Measurements from ENCODE around the gene ZNF784. TPM values are rescaled to one million over a fixed set of nuclear protein-coding genes. Genes with fewer than 3 reads are reported as not detected.

The ZNF784 gene
- total and polyA plus RNA-seq, 2 of the 8 experiments (the other 6 are each of a cell fraction or from before 2014, with no cell fraction given): 6.5 to 8.0 TPM

- no peaks in the 10 kb centered on the region for H3K27me3 ChIP-seq (replicated peaks in 1 of 4; ENCODE audit: control insufficient read depth in 3 of 4, extremely low read depth in 1 of 4, insufficient read depth in 3 of 4, low read length in 3 of 4)
- peaks cover 7 to 13% (median 11%) of the 10 kb centered on the region in 4 experiments for H3K36me3 ChIP-seq (ENCODE audit: control insufficient read depth in 2 of 4, insufficient read depth in 4 of 4, low read length in 3 of 4)
- no peak for TF ChIP-seq SIN3A (conservative IDR thresholded peaks at IDR 0.05 in 1 of 2, IDR thresholded peaks at IDR 0.05 in 1 of 2; ENCODE audit: low read depth in 1 of 2, low read length in 2 of 2)
- TF ChIP-seq NANOG (IDR thresholded peaks at IDR 0.05; ENCODE audit: insufficient read depth, low read depth, low read length, poor library complexity, severe bottlenecking): no peak
- TF ChIP-seq TEAD4 (IDR thresholded peaks at IDR 0.05; ENCODE audit: low read depth, low read length): no peak
- TF ChIP-seq BRCA1 (IDR thresholded peaks at IDR 0.05; ENCODE audit: low read depth, low read length): no peak
- TF ChIP-seq RAD21 (IDR thresholded peaks at IDR 0.05 in 1 of 2, conservative IDR thresholded peaks at IDR 0.05 in 1 of 2; ENCODE audit: low read depth in 2 of 2, low read length in 2 of 2): no peak
- no peak for TF ChIP-seq BCL11A (IDR thresholded peaks at IDR 0.05; ENCODE audit: low read depth in 2 of 2, low read length in 2 of 2)
- TF ChIP-seq SRF (IDR thresholded peaks at IDR 0.05; ENCODE audit: low read depth, low read length): no peak
- H3K9me3 ChIP-seq (ENCODE audit: insufficient read depth in 2 of 2, low read depth in 1 of 2, low read length in 1 of 2): no peaks in the 10 kb centered on the region
- no peak for FAIRE-seq
- no peak overlapping the region for H3K9ac ChIP-seq (replicated peaks in 1 of 4; ENCODE audit: extremely low read depth in 1 of 4, low read depth in 3 of 4, low read length in 3 of 4)
- H3K27ac ChIP-seq (ENCODE audit: low read depth, low read length): no peak overlapping the region
- no peak overlapping the region for H4K91ac ChIP-seq (replicated peaks; ENCODE audit: insufficient read length, low read length)
- CTCF ChIA-PET (ENCODE audit: partially characterized antibody): interaction anchor here (0.6 to 6.9 kb wide), 4 partner anchors 12 to 25 kb away, joined by 3 to 56 read pairs (median 16); no protein-coding TSS in a partner anchor
- 94% methylated on average over 15 of the region's 17 CpGs; no CpG with 5 or more reads in 1 of the 2 experiments for WGBS, 2 experiments (ENCODE audit: extremely low coverage in 1 of 2, insufficient coverage in 1 of 2, insufficient read length in 1 of 2, insufficient replicate concordance in 2 of 2, low coverage in 1 of 2, low lambda C conversion rate in 2 of 2, missing lambda C conversion rate in 1 of 2)
- no peak overlapping the region for H2BK20ac ChIP-seq (ENCODE audit: low read length)
- H3K4me3 ChIP-seq (ENCODE audit: extremely low read depth in 1 of 4, insufficient read depth in 2 of 4, low read depth in 3 of 4, low read length in 4 of 4): no peak overlapping the region
- H3K14ac ChIP-seq (ENCODE audit: insufficient read length): no peak overlapping the region
- no peak overlapping the region for H3K23ac ChIP-seq (ENCODE audit: insufficient read length)
- no peak overlapping the region for H2AK5ac ChIP-seq (ENCODE audit: low read depth, low read length)
- H3K79me2 ChIP-seq (ENCODE audit: control insufficient read depth in 1 of 2, insufficient read depth in 2 of 2, low read length in 2 of 2): peaks cover 0 to 13% of the 10 kb centered on the region in 2 experiments; a peak in 3 of 4 replicates
- no peak overlapping the region for H2BK15ac ChIP-seq (ENCODE audit: low read length)
- H4K8ac ChIP-seq (ENCODE audit: extremely low read depth, insufficient read depth, low read length): peak overlapping the region; percentile 63
- H3K4me2 ChIP-seq (ENCODE audit: insufficient read depth in 1 of 2, low read depth in 2 of 2, low read length in 2 of 2): peak overlapping the region in 1 of 2 experiments; percentile 78; a peak in 2 of 4 replicates
- peaks cover 0 to 4% of the 10 kb centered on the region in 2 experiments for H4K20me1 ChIP-seq (replicated peaks in 1 of 2; ENCODE audit: control insufficient read depth in 1 of 2, insufficient read depth in 2 of 2, low read length in 2 of 2)
- no peak overlapping the region for H2AFZ ChIP-seq (ENCODE audit: low read length)
- peaks cover 0 to 10% (median 5%) of the 10 kb centered on the region in 4 experiments; a peak in 6 of 7 replicates for H3K4me1 ChIP-seq (replicated peaks in 1 of 4; ENCODE audit: control insufficient read depth in 3 of 4, insufficient read depth in 4 of 4, low read length in 3 of 4)
- H2BK12ac ChIP-seq (ENCODE audit: low read depth, low read length): no peak overlapping the region
- H3K23me2 ChIP-seq (ENCODE audit: low read depth, low read length): peaks cover 11% of the 10 kb centered on the region
- POLR2A ChIA-PET (ENCODE audit: partially characterized antibody): interaction anchor here (0.7 to 9.2 kb wide), 8 partner anchors 7 to 242 kb away, joined by 3 to 96 read pairs (median 4); partner anchors contain the start of genes UBE2S, ZNF580 and ZNF865
- H3K79me1 ChIP-seq (ENCODE audit: low read depth, low read length): peaks cover 10% of the 10 kb centered on the region
- no peak overlapping the region for H2BK120ac ChIP-seq (replicated peaks; ENCODE audit: low read depth, low read length)
- no peak overlapping the region for H3K4ac ChIP-seq (replicated peaks; ENCODE audit: insufficient read length, low read depth, low read length)
- no peak overlapping the region for H4K5ac ChIP-seq (ENCODE audit: insufficient read length, low read depth, low read length)
- H3K18ac ChIP-seq (ENCODE audit: extremely low read depth, low read length): no peak overlapping the region
- DNase-seq (ENCODE audit: low read depth in 1 of 2, low spot score in 2 of 2): no peak
- H2BK5ac ChIP-seq (ENCODE audit: low read depth, low read length): no peak overlapping the region
- H3K56ac ChIP-seq (replicated peaks; ENCODE audit: insufficient read length, low read depth, low read length): no peak overlapping the region
Measured at GRCh38 chr19:55649268-55650125, 25.1 kb upstream of the ZNF784 start.
